Measurements from ENCODE around the gene UPB1.
"Not testable (repeated sequence)": the region's sequence is repeated elsewhere in the genome, so short reads cannot be mapped to it uniquely, and the experiment has no call there.

The UPB1 gene

GRCh38 chr22:24542641-24543040, 47.5 kb downstream of the UPB1 start:
- H3K4me3 ChIP-seq (ENCODE audit: control insufficient read depth, low read depth, low read length) = no peak overlapping the region
- no peak for TF ChIP-seq CTCF (conservative IDR thresholded peaks at IDR 0.05; ENCODE audit: control insufficient read depth, insufficient read depth, low read depth, low read length)

GRCh38 chr22:24543185-24543601, 48.1 kb downstream of the UPB1 start:
- no peak for DNase-seq (ENCODE audit: low read depth)
- H3K4me3 ChIP-seq (ENCODE audit: control insufficient read depth, low read depth, low read length) = no peak overlapping the region
- no peak for TF ChIP-seq CTCF (conservative IDR thresholded peaks at IDR 0.05; ENCODE audit: control insufficient read depth, insufficient read depth, low read depth, low read length)

More at GRCh38 chr22:24542641-24543040, 47.5 kb downstream of the UPB1 start:
- no peak for DNase-seq (ENCODE audit: low read depth)

GRCh38 chr22:24543679-24544243, 48.6 kb downstream of the UPB1 start:
- no peak for DNase-seq (ENCODE audit: low read depth)
- no peak for TF ChIP-seq CTCF (conservative IDR thresholded peaks at IDR 0.05; ENCODE audit: control insufficient read depth, insufficient read depth, low read depth, low read length)
- H3K4me3 ChIP-seq (ENCODE audit: control insufficient read depth, low read depth, low read length) = no peak overlapping the region

- no peak overlapping the region for H3K4me3 ChIP-seq (ENCODE audit: control insufficient read depth, low read depth, low read length)
- no peak for TF ChIP-seq CTCF (conservative IDR thresholded peaks at IDR 0.05; ENCODE audit: control insufficient read depth, insufficient read depth, low read depth, low read length)
- DNase-seq (ENCODE audit: low read depth) = no peak
Observed at GRCh38 chr22:24548812-24549211, 53.7 kb downstream of the UPB1 start.

GRCh38 chr22:24550028-24550901, 55.1 kb downstream of the UPB1 start:
- no peak overlapping the region for H3K4me3 ChIP-seq (ENCODE audit: control insufficient read depth, low read depth, low read length)

GRCh38 chr22:24550902-24551435, 55.8 kb downstream of the UPB1 start:
- no peak for TF ChIP-seq CTCF (conservative IDR thresholded peaks at IDR 0.05; ENCODE audit: control insufficient read depth, insufficient read depth, low read depth, low read length)
- no peak overlapping the region for H3K4me3 ChIP-seq (ENCODE audit: control insufficient read depth, low read depth, low read length)
- no peak for DNase-seq (ENCODE audit: low read depth)

More at GRCh38 chr22:24550028-24550901, 55.1 kb downstream of the UPB1 start:
- TF ChIP-seq CTCF (conservative IDR thresholded peaks at IDR 0.05; ENCODE audit: control insufficient read depth, insufficient read depth, low read depth, low read length) = no peak
- DNase-seq (ENCODE audit: low read depth) = no peak

- not testable (repeated sequence) for H3K4me3 ChIP-seq (ENCODE audit: control insufficient read depth, low read depth, low read length); DNase-seq (ENCODE audit: low read depth)
Observed at GRCh38 chr22:24552503-24553286, 57.6 kb downstream of the UPB1 start.
